ENCODE results near the gene MGAT3. TPM values are rescaled to one million over a fixed set of nuclear protein-coding genes. Genes with fewer than 3 reads are reported as not detected.

MGAT3 gene
- polyA plus RNA-seq, 1 donor from 2014 or later, result 29.1 TPM

GRCh38 chr22:39419096-39419495, 37.7 kb upstream of the MGAT3 start:
- H3K4me3 ChIP-seq (ENCODE audit: low read length), result no peak overlapping the region
- peaks cover 3% of the 10 kb centered on the region for H3K36me3 ChIP-seq (ENCODE audit: insufficient read depth, low read length)
- H3K9ac ChIP-seq (ENCODE audit: low read length), result no peak overlapping the region

DNA sequence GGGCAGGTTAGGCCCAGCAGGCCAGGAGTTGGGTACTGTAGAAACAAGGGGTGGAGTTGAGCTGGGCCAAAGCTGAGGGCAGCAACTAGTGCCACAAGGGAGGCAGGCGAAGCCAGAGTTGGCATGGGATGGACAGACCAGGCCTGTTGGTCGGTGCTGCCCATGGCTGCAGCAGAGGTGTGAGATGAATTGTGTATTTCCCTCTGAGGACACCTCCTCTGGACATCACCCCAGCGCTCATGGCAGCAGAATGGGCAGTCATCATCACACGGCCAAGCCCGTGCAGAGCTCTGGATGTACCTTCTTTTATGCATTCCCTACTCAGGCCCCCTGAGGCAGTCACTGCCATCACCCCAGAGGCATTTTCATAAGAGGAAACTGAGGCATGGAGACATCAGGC, 36.9 kb upstream of the MGAT3 start:
- Histone ChIP-seq H3K27ac (ENCODE audit: low read length) (no peak overlapping the region), H3K79me2 (replicated peaks; ENCODE audit: insufficient read depth, low read length) (no peaks in the 10 kb centered on the region), H3K27me3 (ENCODE audit: insufficient read depth, low read depth, low read length) (no peaks in the 10 kb centered on the region), H2AFZ (ENCODE audit: low read depth, low read length) (no peak overlapping the region), H3K4me3 (ENCODE audit: low read length) (no peak overlapping the region), H3K36me3 (ENCODE audit: insufficient read depth, low read length) (peaks cover 4% of the 10 kb centered on the region), H3K4me2 (ENCODE audit: low read length) (no peak overlapping the region), H3K9ac (ENCODE audit: low read length) (no peak overlapping the region), H3K9me3 (ENCODE audit: low read length) (no peaks in the 10 kb centered on the region), H3K9me2 (ENCODE audit: insufficient read depth, low read length) (no peaks in the 10 kb centered on the region), H3F3A (ENCODE audit: insufficient read depth, low read length, poor library complexity, severe bottlenecking) (no peaks in the 10 kb centered on the region), H4K20me1 (ENCODE audit: insufficient read depth) (no peaks in the 10 kb centered on the region)
- TF ChIP-seq SMC3 (conservative IDR thresholded peaks at IDR 0.05; ENCODE audit: poor library complexity) (no peak), REST (IDR thresholded peaks at IDR 0.05; ENCODE audit: borderline replicate concordance) (no peak), MXI1 (conservative IDR thresholded peaks at IDR 0.05; ENCODE audit: poor library complexity, severe bottlenecking) (no peak), TAF1 (IDR thresholded peaks at IDR 0.05; ENCODE audit: low read depth) (no peak), EP300 (conservative IDR thresholded peaks at IDR 0.05; ENCODE audit: poor library complexity, severe bottlenecking) (no peak), EZH2 (IDR thresholded peaks at IDR 0.05; ENCODE audit: borderline replicate concordance, insufficient read depth, low read length, poor library complexity, severe bottlenecking) (no peak), RAD21 (conservative IDR thresholded peaks at IDR 0.05) (no peak)
- TF ChIP-seq, protein P1, sequence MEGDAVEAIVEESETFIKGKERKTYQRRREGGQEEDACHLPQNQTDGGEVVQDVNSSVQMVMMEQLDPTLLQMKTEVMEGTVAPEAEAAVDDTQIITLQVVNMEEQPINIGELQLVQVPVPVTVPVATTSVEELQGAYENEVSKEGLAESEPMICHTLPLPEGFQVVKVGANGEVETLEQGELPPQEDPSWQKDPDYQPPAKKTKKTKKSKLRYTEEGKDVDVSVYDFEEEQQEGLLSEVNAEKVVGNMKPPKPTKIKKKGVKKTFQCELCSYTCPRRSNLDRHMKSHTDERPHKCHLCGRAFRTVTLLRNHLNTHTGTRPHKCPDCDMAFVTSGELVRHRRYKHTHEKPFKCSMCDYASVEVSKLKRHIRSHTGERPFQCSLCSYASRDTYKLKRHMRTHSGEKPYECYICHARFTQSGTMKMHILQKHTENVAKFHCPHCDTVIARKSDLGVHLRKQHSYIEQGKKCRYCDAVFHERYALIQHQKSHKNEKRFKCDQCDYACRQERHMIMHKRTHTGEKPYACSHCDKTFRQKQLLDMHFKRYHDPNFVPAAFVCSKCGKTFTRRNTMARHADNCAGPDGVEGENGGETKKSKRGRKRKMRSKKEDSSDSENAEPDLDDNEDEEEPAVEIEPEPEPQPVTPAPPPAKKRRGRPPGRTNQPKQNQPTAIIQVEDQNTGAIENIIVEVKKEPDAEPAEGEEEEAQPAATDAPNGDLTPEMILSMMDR (IDR thresholded peaks at IDR 0.05; ENCODE audit: poor library complexity, severe bottlenecking), result no peak

More at GRCh38 chr22:39419096-39419495, 37.7 kb upstream of the MGAT3 start:
- H3K9me2 ChIP-seq (ENCODE audit: insufficient read depth, low read length), result no peaks in the 10 kb centered on the region
- no peaks in the 10 kb centered on the region for H3F3A ChIP-seq (ENCODE audit: insufficient read depth, low read length, poor library complexity, severe bottlenecking)
- no peak for TF ChIP-seq EP300 (conservative IDR thresholded peaks at IDR 0.05; ENCODE audit: poor library complexity, severe bottlenecking)
- TF ChIP-seq SMC3 (conservative IDR thresholded peaks at IDR 0.05; ENCODE audit: poor library complexity), result no peak
- TF ChIP-seq, protein P1 (IDR thresholded peaks at IDR 0.05; ENCODE audit: poor library complexity, severe bottlenecking), result no peak
- no peak for TF ChIP-seq MXI1 (conservative IDR thresholded peaks at IDR 0.05; ENCODE audit: poor library complexity, severe bottlenecking)
- TF ChIP-seq POLR2AphosphoS5 (IDR thresholded peaks at IDR 0.05), result no peak
- no peak for TF ChIP-seq RAD21 (conservative IDR thresholded peaks at IDR 0.05)
- TF ChIP-seq TAF1 (IDR thresholded peaks at IDR 0.05; ENCODE audit: low read depth), result no peak
- no peak for TF ChIP-seq REST (IDR thresholded peaks at IDR 0.05; ENCODE audit: borderline replicate concordance)
- no peak for TF ChIP-seq EZH2 (IDR thresholded peaks at IDR 0.05; ENCODE audit: borderline replicate concordance, insufficient read depth, low read length, poor library complexity, severe bottlenecking)
- H3K27ac ChIP-seq (ENCODE audit: low read length), result no peak overlapping the region
- H3K27me3 ChIP-seq (ENCODE audit: insufficient read depth, low read depth, low read length), result no peaks in the 10 kb centered on the region
- H4K20me1 ChIP-seq (ENCODE audit: insufficient read depth), result no peaks in the 10 kb centered on the region
- H3K79me2 ChIP-seq (replicated peaks; ENCODE audit: insufficient read depth, low read length), result no peaks in the 10 kb centered on the region
- no peaks in the 10 kb centered on the region for H3K9me3 ChIP-seq (ENCODE audit: low read length)
- no peak overlapping the region for H3K4me2 ChIP-seq (ENCODE audit: low read length)
- no peak overlapping the region for H2AFZ ChIP-seq (ENCODE audit: low read depth, low read length)

Data from neural cell (in vitro differentiated cells).